Measurements from ENCODE around the gene MIAT. TPM values are rescaled to one million over a fixed set of nuclear protein-coding genes. Genes with fewer than 3 reads are reported as not detected.

The MIAT gene
- total RNA-seq, 4 donors from 2014 or later, result 0.05 to 1.1 (median 0.41) TPM

- ATAC-seq, result peak; percentile 71
- Histone ChIP-seq H3K27me3 (peaks cover 71% of the 10 kb centered on the region), H3K36me3 (no peaks in the 10 kb centered on the region), H3K4me1 (no peaks in the 10 kb centered on the region), H3K4me3 (no peak within 1 kb of the TSS), H3K27ac (peak within 1 kb of the TSS in 1 of 4 donors; percentile 1), H3K9me3 (no peaks in the 10 kb centered on the region)
- 44 to 63% methylated on average over 2 to 4 of the region's 7 CpGs for WGBS, 2 donors (ENCODE audit: low coverage in 1 of 2)
- no peak for TF ChIP-seq EP300 (IDR thresholded peaks at IDR 0.05)
- TF ChIP-seq POLR2A (IDR thresholded peaks at IDR 0.05), result no peak
- TF ChIP-seq POLR2AphosphoS5 (IDR thresholded peaks at IDR 0.05), result no peak
- TF ChIP-seq CTCF (IDR thresholded peaks at IDR 0.05), result no peak
These were observed 39.9 kb upstream of the MIAT start, which contains the start of gene CRYBB1 for GRCh38 chr22:26617271-26618199. Gene CRYBB1, minus strand, starts transcription at chr22:26618027. Its CDS starts 1,708 bp downstream, at chr22:26616319.

GRCh38 chr22:26618455-26618854 lies 38.9 kb upstream of the MIAT start:
- no peak for ATAC-seq
- Histone ChIP-seq H3K27ac (no peak overlapping the region), H3K9me3 (no peaks in the 10 kb centered on the region), H3K36me3 (no peaks in the 10 kb centered on the region), H3K27me3 (peaks cover 62% of the 10 kb centered on the region), H3K4me3 (no peak overlapping the region), H3K4me1 (no peaks in the 10 kb centered on the region)
- no peak for TF ChIP-seq POLR2AphosphoS5 (IDR thresholded peaks at IDR 0.05)
- no peak for TF ChIP-seq POLR2A (IDR thresholded peaks at IDR 0.05)
- TF ChIP-seq CTCF (IDR thresholded peaks at IDR 0.05), result no peak
- no peak for TF ChIP-seq EP300 (IDR thresholded peaks at IDR 0.05)
- WGBS, 2 donors (ENCODE audit: low coverage in 1 of 2), result 82% methylated on average over 6 of the region's 8 CpGs; no CpG with 5 or more reads in 1 of the 2 donors

GRCh38 chr22:26619510-26619909 lies 37.9 kb upstream of the MIAT start:
- Histone ChIP-seq H3K9me3 (no peaks in the 10 kb centered on the region), H3K27me3 (peaks cover 54% of the 10 kb centered on the region), H3K36me3 (no peaks in the 10 kb centered on the region), H3K4me3 (no peak overlapping the region), H3K27ac (no peak overlapping the region), H3K4me1 (no peaks in the 10 kb centered on the region)
- ATAC-seq, result no peak
- TF ChIP-seq POLR2A (IDR thresholded peaks at IDR 0.05) (no peak), CTCF (IDR thresholded peaks at IDR 0.05) (no peak), EP300 (IDR thresholded peaks at IDR 0.05) (no peak), POLR2AphosphoS5 (IDR thresholded peaks at IDR 0.05) (no peak)
- WGBS, 2 donors (ENCODE audit: low coverage in 1 of 2), result 17 to 55% methylated on average over 1 to 5 of the region's 6 CpGs

- no peak for TF ChIP-seq EP300 (IDR thresholded peaks at IDR 0.05)
- TF ChIP-seq CTCF (IDR thresholded peaks at IDR 0.05), result no peak
- no peak for TF ChIP-seq POLR2A (IDR thresholded peaks at IDR 0.05)
- Histone ChIP-seq H3K9me3 (no peaks in the 10 kb centered on the region), H3K27ac (no peak overlapping the region), H3K27me3 (peaks cover 54% of the 10 kb centered on the region), H3K4me1 (no peaks in the 10 kb centered on the region), H3K36me3 (no peaks in the 10 kb centered on the region), H3K4me3 (no peak overlapping the region)
- WGBS, 2 donors (ENCODE audit: low coverage in 1 of 2), result 67 to 92% methylated on average over 1 of the region's 2 CpGs
- no peak for ATAC-seq
These were observed 37.2 kb upstream of the MIAT start for GRCh38 chr22:26620197-26620596.

- TF ChIP-seq POLR2A (IDR thresholded peaks at IDR 0.05) (no peak), POLR2AphosphoS5 (IDR thresholded peaks at IDR 0.05) (no peak), EP300 (IDR thresholded peaks at IDR 0.05) (no peak), CTCF (IDR thresholded peaks at IDR 0.05) (no peak)
- no peak within 1 kb of the TSS for H3K4me3 ChIP-seq
- H3K36me3 ChIP-seq, result no peaks in the 10 kb centered on the region
- H3K9me3 ChIP-seq, result no peaks in the 10 kb centered on the region
- 41% methylated on average over 2 of the region's 7 CpGs; no CpG with 5 or more reads in 1 of the 2 donors for WGBS, 2 donors (ENCODE audit: low coverage in 1 of 2)
- ATAC-seq, result no peak
- no peaks in the 10 kb centered on the region for H3K4me1 ChIP-seq
- H3K27me3 ChIP-seq, result peaks cover 41% of the 10 kb centered on the region
- no peak within 1 kb of the TSS for H3K27ac ChIP-seq
These were observed 35.7 kb upstream of the MIAT start, which contains the start of gene CRYBA4 for GRCh38 chr22:26621663-26622062. Gene CRYBA4, plus strand, starts transcription at chr22:26621963. Its CDS starts 634 bp downstream, at chr22:26622597.

Measured in gastroesophageal sphincter (tissue), 4 donors.